Epithelial cell of esophagus (primary cell): ENCODE results near the gene CD180.

Source experiments
- DNase-seq: peaks from one replicate; pipeline ENCODE4 v3.0.0; 2010; ENCODE audit warnings: low read depth
- H3K4me3 ChIP-seq: 2 replicates; pipeline ENCODE4 v1.5.1; 2011; ENCODE audit warnings: mild to moderate bottlenecking, low read length, control low read depth
- TF ChIP-seq, protein P1 (sequence below): IDR thresholded peaks from 2 replicates; pipeline ENCODE4 v1.5.1; 2011; ENCODE audit warnings: low read depth, mild to moderate bottlenecking, low read length, control low read depth, inconsistent platforms; ENCODE audit not compliant: insufficient read depth; ENCODE audit errors: missing control alignments

CD180 gene

DNA sequence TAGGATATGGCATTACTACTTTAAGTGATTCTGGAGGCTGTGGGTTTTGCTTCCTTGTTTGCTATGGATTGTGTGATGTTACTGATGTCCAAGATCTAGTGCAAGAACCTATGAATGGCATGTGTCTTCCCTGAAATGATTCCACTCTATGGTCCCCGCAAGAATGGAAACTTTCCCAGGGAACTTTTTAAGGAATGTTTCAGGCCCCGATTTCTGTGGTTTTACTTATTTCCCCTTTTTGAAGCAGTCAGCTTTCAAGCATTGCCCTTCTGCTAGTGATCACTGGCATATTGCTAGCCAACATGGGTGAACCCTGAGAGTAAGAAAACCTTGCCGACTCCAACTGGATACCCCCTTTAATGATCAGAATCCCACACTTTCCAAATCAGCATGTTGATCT is 26.6 kb upstream of the CD180 start:
- H3K4me3 ChIP-seq = no peak overlapping the region
- DNase-seq = no peak
- TF ChIP-seq, protein P1, sequence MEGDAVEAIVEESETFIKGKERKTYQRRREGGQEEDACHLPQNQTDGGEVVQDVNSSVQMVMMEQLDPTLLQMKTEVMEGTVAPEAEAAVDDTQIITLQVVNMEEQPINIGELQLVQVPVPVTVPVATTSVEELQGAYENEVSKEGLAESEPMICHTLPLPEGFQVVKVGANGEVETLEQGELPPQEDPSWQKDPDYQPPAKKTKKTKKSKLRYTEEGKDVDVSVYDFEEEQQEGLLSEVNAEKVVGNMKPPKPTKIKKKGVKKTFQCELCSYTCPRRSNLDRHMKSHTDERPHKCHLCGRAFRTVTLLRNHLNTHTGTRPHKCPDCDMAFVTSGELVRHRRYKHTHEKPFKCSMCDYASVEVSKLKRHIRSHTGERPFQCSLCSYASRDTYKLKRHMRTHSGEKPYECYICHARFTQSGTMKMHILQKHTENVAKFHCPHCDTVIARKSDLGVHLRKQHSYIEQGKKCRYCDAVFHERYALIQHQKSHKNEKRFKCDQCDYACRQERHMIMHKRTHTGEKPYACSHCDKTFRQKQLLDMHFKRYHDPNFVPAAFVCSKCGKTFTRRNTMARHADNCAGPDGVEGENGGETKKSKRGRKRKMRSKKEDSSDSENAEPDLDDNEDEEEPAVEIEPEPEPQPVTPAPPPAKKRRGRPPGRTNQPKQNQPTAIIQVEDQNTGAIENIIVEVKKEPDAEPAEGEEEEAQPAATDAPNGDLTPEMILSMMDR = no peak

DNA sequence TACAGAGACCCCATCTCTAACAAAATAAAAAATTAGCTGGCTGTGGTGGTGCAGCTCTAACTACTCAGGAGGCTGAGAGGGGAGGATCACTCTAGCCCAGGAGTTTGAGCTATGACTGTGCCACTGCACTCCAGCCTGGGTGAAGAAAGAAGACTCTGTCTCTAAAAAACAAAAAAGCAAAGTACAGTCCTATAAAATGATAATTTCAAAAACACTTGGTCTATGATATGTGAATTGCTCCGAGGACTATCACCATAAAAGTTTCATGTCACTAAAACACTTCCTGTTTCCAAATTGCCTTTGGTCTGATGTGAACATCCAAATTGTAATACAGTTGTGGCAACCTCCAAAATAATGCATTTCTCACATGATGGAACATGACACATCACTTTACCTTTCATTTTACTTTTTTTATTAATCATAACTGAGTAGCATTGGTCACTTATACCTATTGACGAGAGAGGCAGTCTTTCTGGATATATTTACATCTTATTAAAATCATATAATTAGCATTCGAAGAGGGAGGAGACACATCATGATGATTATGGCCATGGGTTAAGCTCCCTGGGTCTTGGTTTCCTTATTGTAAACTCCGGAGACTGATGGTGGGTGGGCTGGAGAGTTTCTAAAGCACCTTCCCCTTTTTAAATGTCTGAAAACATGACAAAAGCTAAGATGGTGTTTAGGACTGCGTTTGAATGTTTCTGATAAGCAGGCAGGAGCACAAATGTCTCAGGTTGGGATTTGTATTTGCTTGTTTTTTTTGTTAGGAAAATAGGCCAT is 25.8 kb upstream of the CD180 start:
- H3K4me3 ChIP-seq = no peak overlapping the region
- TF ChIP-seq, protein P1 = no peak
- no peak for DNase-seq

DNA sequence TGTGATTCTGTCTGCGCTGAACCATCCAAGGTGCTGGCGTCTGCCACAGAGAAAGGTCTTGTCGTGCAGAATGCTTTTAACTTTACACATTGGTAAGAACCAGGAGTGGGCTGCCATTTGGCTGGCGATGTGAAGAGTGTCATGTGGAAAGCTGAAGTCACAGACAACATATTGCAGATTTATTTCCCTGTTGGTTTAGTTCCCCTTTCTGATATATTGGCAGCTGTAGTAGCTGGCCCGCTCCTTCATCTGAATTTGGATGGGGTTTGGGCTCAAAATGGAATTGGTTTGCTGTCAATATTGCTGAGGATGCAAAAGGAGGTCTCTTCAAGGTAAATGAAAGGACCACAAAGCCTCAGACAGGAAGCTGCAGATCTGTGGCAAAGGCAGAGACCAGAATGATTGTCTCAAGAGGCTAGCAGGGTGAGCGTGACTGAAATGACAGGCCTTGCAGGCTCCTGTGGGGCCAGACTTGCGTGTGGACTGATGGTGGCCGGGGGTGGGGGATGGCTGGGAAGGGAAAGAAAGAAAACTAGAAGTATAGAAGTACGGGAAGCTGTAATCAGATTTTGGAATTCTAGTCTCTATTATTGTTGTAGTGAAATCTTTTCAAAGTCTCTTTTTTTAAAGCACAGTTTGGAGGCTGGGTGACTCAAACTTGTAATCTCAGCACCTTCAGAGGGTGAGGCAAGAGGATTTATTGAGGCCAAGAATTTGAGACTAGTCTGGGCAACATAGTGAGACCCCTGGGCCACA is 25.1 kb upstream of the CD180 start:
- no peak overlapping the region for H3K4me3 ChIP-seq
- TF ChIP-seq, protein P1 = no peak
- no peak for DNase-seq

DNA sequence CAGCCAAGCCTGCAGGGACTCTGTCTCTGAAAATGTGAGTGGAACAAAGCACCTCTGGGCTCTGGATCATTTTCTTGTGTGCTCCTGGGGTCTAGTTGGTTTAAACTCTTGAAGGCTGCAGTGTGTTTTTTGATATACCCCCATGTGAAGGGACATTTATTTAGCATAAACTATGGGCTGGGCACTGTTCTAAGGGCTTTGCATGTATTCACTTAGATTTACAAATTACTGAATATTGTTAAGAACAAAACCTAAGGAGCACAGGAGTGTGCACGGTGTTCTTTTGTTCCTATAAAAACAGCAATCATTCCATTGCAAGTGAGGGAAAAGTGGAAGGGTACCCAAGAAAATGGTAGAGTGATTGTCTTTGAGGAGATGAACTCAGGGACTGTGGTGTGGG is 20.0 kb upstream of the CD180 start:
- no peak overlapping the region for H3K4me3 ChIP-seq
- no peak for DNase-seq
- TF ChIP-seq, protein P1 = no peak

DNA sequence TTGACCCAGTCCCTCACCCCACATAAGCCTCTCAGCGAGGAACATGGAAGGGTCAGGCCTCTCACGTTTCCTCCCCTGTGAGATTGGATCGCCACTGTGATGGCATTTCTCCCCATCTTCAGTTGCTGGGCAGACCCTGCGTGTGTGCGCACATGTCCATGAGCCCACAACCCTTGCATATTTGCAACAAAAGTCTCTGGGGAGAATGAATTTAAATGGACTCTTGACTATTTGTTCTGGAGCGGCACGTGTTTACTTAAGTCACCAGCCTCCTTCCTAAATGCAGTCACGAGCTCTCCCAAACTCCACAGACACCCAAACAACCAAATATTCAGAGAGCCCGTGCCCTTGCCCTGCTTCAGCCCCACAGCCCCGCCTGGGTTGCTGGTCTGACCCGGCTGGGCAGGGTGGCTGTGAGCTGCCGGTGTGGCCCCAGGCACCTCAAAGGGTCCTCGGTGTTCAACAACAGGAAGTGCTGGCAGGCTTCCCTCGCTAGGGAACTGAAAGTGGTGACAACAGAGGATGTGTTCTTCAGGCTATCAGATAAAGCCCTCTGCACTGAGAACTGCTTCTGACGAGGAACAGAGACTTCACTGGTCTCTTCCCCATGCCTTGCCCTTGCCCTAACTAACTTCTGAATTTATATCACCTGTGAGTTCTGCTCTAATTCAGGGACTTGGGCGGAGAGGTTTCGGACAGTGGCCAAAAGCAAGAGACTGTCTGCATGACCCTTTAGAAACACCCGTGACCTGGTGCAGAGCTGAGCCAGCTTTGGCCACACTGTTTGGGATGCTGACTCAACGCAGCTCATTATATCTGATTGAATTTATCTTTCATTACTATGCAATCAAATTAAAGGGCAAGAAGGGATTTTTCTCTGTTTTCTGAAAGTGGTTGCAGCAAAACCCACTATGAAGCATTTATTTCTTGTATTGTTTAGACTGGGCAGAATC is 19.2 kb upstream of the CD180 start:
- TF ChIP-seq, protein P1 = no peak
- no peak overlapping the region for H3K4me3 ChIP-seq
- no peak for DNase-seq

DNA sequence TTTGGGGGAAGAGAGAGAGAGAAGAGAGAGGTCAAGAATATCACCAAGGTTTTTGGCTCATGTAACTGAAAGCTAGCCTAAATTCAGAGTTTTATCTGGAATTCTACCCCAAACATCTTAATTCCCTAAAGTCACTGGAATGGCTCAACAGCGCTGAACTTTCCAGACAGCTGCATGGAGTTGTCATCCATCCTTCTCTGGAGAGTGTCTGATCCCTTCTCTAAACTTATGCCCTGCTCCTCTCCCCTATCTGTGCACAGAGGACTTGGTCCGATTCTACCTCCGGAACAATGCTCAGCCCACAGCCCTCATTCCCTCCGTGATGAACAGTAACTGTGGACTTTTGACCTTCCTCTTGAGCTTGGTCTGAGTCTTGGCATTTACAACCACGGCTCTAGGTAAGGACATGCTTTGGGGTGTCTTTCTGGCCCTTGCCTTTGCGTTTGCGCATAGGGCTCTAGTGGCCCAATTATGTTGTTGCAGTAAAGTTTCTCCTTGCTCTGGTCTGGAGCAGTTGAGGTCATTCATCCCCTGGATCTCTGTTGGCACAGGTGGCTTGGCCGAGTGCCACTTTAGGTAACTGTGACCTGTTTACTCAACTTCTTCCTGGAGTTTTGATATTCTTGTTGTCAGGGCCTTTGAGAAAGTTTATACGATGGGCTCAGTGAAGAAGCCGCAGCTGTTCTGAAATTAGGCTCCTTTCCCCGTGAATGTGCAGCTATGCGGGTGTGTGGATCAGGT is 18.3 kb upstream of the CD180 start:
- TF ChIP-seq, protein P1 = no peak
- DNase-seq = peak; percentile 7
- H3K4me3 ChIP-seq = no peak overlapping the region
